ENCODE data around the gene MYH2. TPM values are rescaled to one million over a fixed set of nuclear protein-coding genes. Genes with fewer than 3 reads are reported as not detected.
A peak's percentile ranks its signal among the peaks of the same experiment; 100 is the strongest.
"Not testable (repeated sequence)": the region's sequence is repeated elsewhere in the genome, so short reads cannot be mapped to it uniquely, and the experiment has no call there.

MYH2 gene
- polyA plus RNA-seq, 1 donor: 0.03 TPM

- no peaks in the 10 kb centered on the region for H3K36me3 ChIP-seq (ENCODE audit: control insufficient read depth, insufficient read depth, low read length)
- DNase-seq: no peak
- no peak overlapping the region for H3K4me3 ChIP-seq (ENCODE audit: low read length)
- H3K27ac ChIP-seq (ENCODE audit: low read length): no peak overlapping the region
- H3K9me3 ChIP-seq (ENCODE audit: control insufficient read depth, low read depth, low read length): no peaks in the 10 kb centered on the region
- WGBS (ENCODE audit: insufficient coverage, low lambda C conversion rate): 100% methylated on average over 2 of the region's 5 CpGs
- H3K4me1 ChIP-seq (ENCODE audit: control insufficient read depth, insufficient read depth, low read length): no peaks in the 10 kb centered on the region
- H3K27me3 ChIP-seq (ENCODE audit: control insufficient read depth, insufficient read depth, low read length): no peaks in the 10 kb centered on the region
Measured at GRCh38 chr17:10556301-10557005, 7.0 kb upstream of the MYH2 start.

- H3K9me3 ChIP-seq (ENCODE audit: control insufficient read depth, low read depth, low read length): no peaks in the 10 kb centered on the region
- H3K36me3 ChIP-seq (ENCODE audit: control insufficient read depth, insufficient read depth, low read length): no peaks in the 10 kb centered on the region
- H3K4me3 ChIP-seq (ENCODE audit: low read length): no peak overlapping the region
- no peak overlapping the region for H3K27ac ChIP-seq (ENCODE audit: low read length)
- no peaks in the 10 kb centered on the region for H3K4me1 ChIP-seq (ENCODE audit: control insufficient read depth, insufficient read depth, low read length)
- peaks cover 14% of the 10 kb centered on the region for H3K27me3 ChIP-seq (ENCODE audit: control insufficient read depth, insufficient read depth, low read length)
- 100% methylated on average over 2 of the region's 4 CpGs for WGBS (ENCODE audit: insufficient coverage, low lambda C conversion rate)
- DNase-seq: no peak
Measured at GRCh38 chr17:10550014-10550413, 556 bp upstream of the MYH2 start.

DNA sequence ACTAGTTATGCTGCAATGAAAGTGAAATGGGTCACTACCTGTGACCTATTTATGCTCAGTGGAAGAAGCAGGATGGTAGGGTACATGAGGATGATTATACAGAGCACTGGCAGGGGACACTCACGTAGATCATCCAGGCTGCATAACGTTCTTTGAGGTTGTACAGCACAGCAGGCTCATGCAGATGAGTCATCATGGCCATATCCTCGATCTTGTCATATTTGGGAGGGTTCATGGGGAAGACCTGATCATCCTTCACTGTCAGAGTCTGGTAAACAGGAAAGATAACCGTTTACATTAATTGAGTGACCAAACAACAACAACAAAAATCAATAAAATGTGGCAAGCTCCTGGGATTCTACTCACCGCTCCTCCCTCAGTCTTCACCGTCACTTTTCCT is 2.1 kb downstream of the MYH2 start:
- no peak for DNase-seq
- WGBS (ENCODE audit: insufficient coverage, low lambda C conversion rate): no CpG with 5 or more reads among the region's 6 CpGs
- Histone ChIP-seq H3K36me3 (ENCODE audit: control insufficient read depth, insufficient read depth, low read length) (no peaks in the 10 kb centered on the region), H3K27me3 (ENCODE audit: control insufficient read depth, insufficient read depth, low read length) (peaks cover 14% of the 10 kb centered on the region), H3K4me1 (ENCODE audit: control insufficient read depth, insufficient read depth, low read length) (no peaks in the 10 kb centered on the region), H3K9me3 (ENCODE audit: control insufficient read depth, low read depth, low read length) (no peaks in the 10 kb centered on the region), H3K27ac (ENCODE audit: low read length) (no peak overlapping the region), H3K4me3 (ENCODE audit: low read length) (no peak overlapping the region)

DNA sequence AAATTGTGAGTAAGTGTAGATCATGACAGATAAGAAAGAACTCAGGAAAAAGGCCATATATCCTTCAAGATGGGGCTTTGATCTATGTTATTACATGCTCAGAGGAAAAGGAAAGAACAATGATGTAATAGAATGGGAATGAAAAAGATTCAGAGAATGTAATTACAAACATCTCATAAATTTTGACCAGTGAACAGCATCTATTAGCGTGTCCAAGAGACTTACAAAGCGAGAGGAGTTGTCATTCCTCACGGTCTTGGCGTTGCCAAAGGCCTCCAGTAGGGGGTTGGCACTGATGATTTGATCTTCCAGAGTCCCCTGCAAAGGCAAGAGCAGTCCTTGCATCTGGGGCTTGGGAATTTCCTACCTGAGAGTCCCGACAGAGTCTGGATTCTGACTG is 6.0 kb downstream of the MYH2 start:
- WGBS (ENCODE audit: insufficient coverage, low lambda C conversion rate): no CpG with 5 or more reads among the region's 5 CpGs
- H3K27me3 ChIP-seq (ENCODE audit: control insufficient read depth, insufficient read depth, low read length); H3K4me1 ChIP-seq (ENCODE audit: control insufficient read depth, insufficient read depth, low read length); H3K4me3 ChIP-seq (ENCODE audit: low read length); H3K36me3 ChIP-seq (ENCODE audit: control insufficient read depth, insufficient read depth, low read length); DNase-seq; H3K9me3 ChIP-seq (ENCODE audit: control insufficient read depth, low read depth, low read length); H3K27ac ChIP-seq (ENCODE audit: low read length): not testable (repeated sequence)

- H3K4me3 ChIP-seq (ENCODE audit: low read length); DNase-seq; H3K27me3 ChIP-seq (ENCODE audit: control insufficient read depth, insufficient read depth, low read length); H3K27ac ChIP-seq (ENCODE audit: low read length); H3K4me1 ChIP-seq (ENCODE audit: control insufficient read depth, insufficient read depth, low read length); H3K9me3 ChIP-seq (ENCODE audit: control insufficient read depth, low read depth, low read length); H3K36me3 ChIP-seq (ENCODE audit: control insufficient read depth, insufficient read depth, low read length): not testable (repeated sequence)
- no CpG with 5 or more reads among the region's 6 CpGs for WGBS (ENCODE audit: insufficient coverage, low lambda C conversion rate)
Measured at GRCh38 chr17:10541179-10541578, 8.3 kb downstream of the MYH2 start.

- H3K27ac ChIP-seq (ENCODE audit: low read length): no peak overlapping the region
- DNase-seq: no peak
Measured at GRCh38 chr17:10532026-10532425, 17.4 kb downstream of the MYH2 start.

GRCh38 chr17:10527419-10527818 is 22.0 kb downstream of the MYH2 start:
- peaks cover 5% of the 10 kb centered on the region for H3K27me3 ChIP-seq (ENCODE audit: control insufficient read depth, insufficient read depth, low read length)
- no peak for DNase-seq
- H3K4me3 ChIP-seq (ENCODE audit: low read length): no peak overlapping the region
- H3K9me3 ChIP-seq (ENCODE audit: control insufficient read depth, low read depth, low read length): no peaks in the 10 kb centered on the region
- H3K27ac ChIP-seq (ENCODE audit: low read length): no peak overlapping the region
- no peaks in the 10 kb centered on the region for H3K4me1 ChIP-seq (ENCODE audit: control insufficient read depth, insufficient read depth, low read length)
- no peaks in the 10 kb centered on the region for H3K36me3 ChIP-seq (ENCODE audit: control insufficient read depth, insufficient read depth, low read length)
- no CpG with 5 or more reads among the region's 6 CpGs for WGBS (ENCODE audit: insufficient coverage, low lambda C conversion rate)

More at GRCh38 chr17:10532026-10532425, 17.4 kb downstream of the MYH2 start:
- Histone ChIP-seq H3K36me3 (ENCODE audit: control insufficient read depth, insufficient read depth, low read length) (no peaks in the 10 kb centered on the region), H3K27me3 (ENCODE audit: control insufficient read depth, insufficient read depth, low read length) (no peaks in the 10 kb centered on the region), H3K4me3 (ENCODE audit: low read length) (no peak overlapping the region), H3K4me1 (ENCODE audit: control insufficient read depth, insufficient read depth, low read length) (no peaks in the 10 kb centered on the region), H3K9me3 (ENCODE audit: control insufficient read depth, low read depth, low read length) (no peaks in the 10 kb centered on the region)
- no CpG with 5 or more reads among the region's 1 CpG for WGBS (ENCODE audit: insufficient coverage, low lambda C conversion rate)

DNA sequence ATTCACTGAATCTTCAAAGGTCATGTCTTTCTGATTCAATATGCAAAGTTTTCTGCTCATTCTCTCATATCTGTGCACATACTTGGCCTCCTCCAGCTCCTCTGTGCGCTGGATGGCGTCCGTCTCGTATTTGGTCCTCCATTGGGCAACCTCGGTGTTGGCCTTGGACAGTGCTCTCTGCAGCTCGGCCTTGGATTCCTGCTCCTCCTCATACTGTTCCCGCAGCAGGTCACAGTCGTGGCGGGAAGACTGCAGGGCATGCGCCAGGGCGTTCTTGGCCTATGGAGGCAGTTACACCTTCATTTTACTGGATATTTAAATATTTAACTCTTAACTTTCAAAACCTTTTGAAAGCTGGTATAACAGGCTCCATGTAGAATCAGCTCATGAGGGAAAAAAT is 22.9 kb downstream of the MYH2 start:
- H3K36me3 ChIP-seq (ENCODE audit: control insufficient read depth, insufficient read depth, low read length): no peaks in the 10 kb centered on the region
- no peak overlapping the region for H3K4me3 ChIP-seq (ENCODE audit: low read length)
- peaks cover 5% of the 10 kb centered on the region for H3K27me3 ChIP-seq (ENCODE audit: control insufficient read depth, insufficient read depth, low read length)
- H3K4me1 ChIP-seq (ENCODE audit: control insufficient read depth, insufficient read depth, low read length): no peaks in the 10 kb centered on the region
- no CpG with 5 or more reads among the region's 11 CpGs for WGBS (ENCODE audit: insufficient coverage, low lambda C conversion rate)
- no peaks in the 10 kb centered on the region for H3K9me3 ChIP-seq (ENCODE audit: control insufficient read depth, low read depth, low read length)
- no peak overlapping the region for H3K27ac ChIP-seq (ENCODE audit: low read length)
- no peak for DNase-seq

GRCh38 chr17:10523064-10523463 is 26.4 kb downstream of the MYH2 start:
- no peaks in the 10 kb centered on the region for H3K36me3 ChIP-seq (ENCODE audit: control insufficient read depth, insufficient read depth, low read length)
- peak; percentile 10 to 58 for DNase-seq
- no peak overlapping the region for H3K4me3 ChIP-seq (ENCODE audit: low read length)
- H3K27me3 ChIP-seq (ENCODE audit: control insufficient read depth, insufficient read depth, low read length): peaks cover 5% of the 10 kb centered on the region
- no CpG with 5 or more reads among the region's 7 CpGs for WGBS (ENCODE audit: insufficient coverage, low lambda C conversion rate)
- no peaks in the 10 kb centered on the region for H3K4me1 ChIP-seq (ENCODE audit: control insufficient read depth, insufficient read depth, low read length)
- H3K27ac ChIP-seq (ENCODE audit: low read length): no peak overlapping the region
- H3K9me3 ChIP-seq (ENCODE audit: control insufficient read depth, low read depth, low read length): no peaks in the 10 kb centered on the region

DNA sequence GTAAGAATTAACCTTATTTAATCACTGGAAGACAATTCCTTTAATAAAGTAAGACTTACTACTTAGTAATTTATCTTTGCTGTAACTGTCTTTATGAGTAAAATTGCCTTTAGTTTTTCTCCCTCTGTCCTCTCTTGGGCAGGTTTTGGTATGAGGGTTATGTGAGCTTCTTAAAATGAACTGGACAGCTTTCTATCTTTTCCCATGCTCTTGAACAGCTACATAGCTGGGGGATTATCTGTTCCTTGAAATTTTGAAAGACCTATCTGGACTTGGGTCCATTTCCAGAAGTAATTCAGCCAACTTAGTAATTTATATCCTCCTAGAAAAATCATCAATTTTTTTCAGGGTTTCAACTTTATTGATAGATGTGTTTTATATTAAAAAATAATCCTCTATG is 27.5 kb downstream of the MYH2 start:
- H3K27me3 ChIP-seq (ENCODE audit: control insufficient read depth, insufficient read depth, low read length): peaks cover 5% of the 10 kb centered on the region
- no peak overlapping the region for H3K4me3 ChIP-seq (ENCODE audit: low read length)

GRCh38 chr17:10518271-10519037 is 31.0 kb downstream of the MYH2 start, which contains the start of gene MYH1:
Gene MYH1 (minus strand): TSS chr17:10518542. CDS start chr17:10516642, 1,900 bp downstream.
- Histone ChIP-seq H3K27ac (ENCODE audit: low read length) (no peak within 1 kb of the TSS), H3K36me3 (ENCODE audit: control insufficient read depth, insufficient read depth, low read length) (no peaks in the 10 kb centered on the region), H3K4me1 (ENCODE audit: control insufficient read depth, insufficient read depth, low read length) (no peaks in the 10 kb centered on the region), H3K27me3 (ENCODE audit: control insufficient read depth, insufficient read depth, low read length) (no peaks in the 10 kb centered on the region), H3K9me3 (ENCODE audit: control insufficient read depth, low read depth, low read length) (no peaks in the 10 kb centered on the region), H3K4me3 (ENCODE audit: low read length) (no peak within 1 kb of the TSS)
- DNase-seq: peak in 1 of 2 donors; percentile 17
- WGBS (ENCODE audit: insufficient coverage, low lambda C conversion rate): 56% methylated on average over 2 of the region's 11 CpGs

More for the DNA sequence above, 27.5 kb downstream of the MYH2 start:
- Histone ChIP-seq H3K36me3 (ENCODE audit: control insufficient read depth, insufficient read depth, low read length) (no peaks in the 10 kb centered on the region), H3K27ac (ENCODE audit: low read length) (no peak overlapping the region), H3K4me1 (ENCODE audit: control insufficient read depth, insufficient read depth, low read length) (no peaks in the 10 kb centered on the region), H3K9me3 (ENCODE audit: control insufficient read depth, low read depth, low read length) (no peaks in the 10 kb centered on the region)
- no peak for DNase-seq

Measured in large intestine (tissue), 3 donors.